Astrocyte (in vitro differentiated cells and primary cell): Measurements from ENCODE around the gene USP9X.

Experiments used
- EZH2 ChIP-seq: IDR thresholded peaks from 2 replicates; pipeline ENCODE4 v1.6.1; 2012; ENCODE audit warnings: mild to moderate bottlenecking, low read length, inconsistent platforms; ENCODE audit not compliant: insufficient read depth
- TF ChIP-seq, protein P1 (sequence below): IDR thresholded peaks from 2 replicates; pipeline ENCODE4 v1.5.1; 2011; ENCODE audit warnings: low read depth, mild to moderate bottlenecking, inconsistent platforms, low read length, moderate library complexity; ENCODE audit not compliant: insufficient read depth

DNA sequence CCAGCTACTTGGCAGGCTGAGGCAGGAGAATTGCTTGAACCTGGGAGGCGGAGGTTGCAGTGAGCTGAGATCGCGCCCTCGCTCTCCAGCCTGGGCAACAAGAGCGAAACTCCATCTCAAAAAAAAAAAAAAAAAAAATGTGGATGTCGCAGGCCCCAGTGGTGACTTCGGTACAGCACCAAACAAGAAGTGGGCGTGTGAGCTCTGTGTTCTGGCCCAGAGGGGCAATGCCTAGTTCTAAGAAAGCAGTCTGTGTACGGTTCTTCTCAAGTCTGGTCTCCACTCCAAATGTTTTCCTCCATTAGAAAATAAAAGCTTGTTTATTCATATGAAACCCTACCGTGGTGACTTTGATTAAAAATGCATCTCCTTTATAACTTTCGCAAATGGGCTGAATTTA lies 156.7 kb downstream of the USP9X start:
- TF ChIP-seq, protein P1, sequence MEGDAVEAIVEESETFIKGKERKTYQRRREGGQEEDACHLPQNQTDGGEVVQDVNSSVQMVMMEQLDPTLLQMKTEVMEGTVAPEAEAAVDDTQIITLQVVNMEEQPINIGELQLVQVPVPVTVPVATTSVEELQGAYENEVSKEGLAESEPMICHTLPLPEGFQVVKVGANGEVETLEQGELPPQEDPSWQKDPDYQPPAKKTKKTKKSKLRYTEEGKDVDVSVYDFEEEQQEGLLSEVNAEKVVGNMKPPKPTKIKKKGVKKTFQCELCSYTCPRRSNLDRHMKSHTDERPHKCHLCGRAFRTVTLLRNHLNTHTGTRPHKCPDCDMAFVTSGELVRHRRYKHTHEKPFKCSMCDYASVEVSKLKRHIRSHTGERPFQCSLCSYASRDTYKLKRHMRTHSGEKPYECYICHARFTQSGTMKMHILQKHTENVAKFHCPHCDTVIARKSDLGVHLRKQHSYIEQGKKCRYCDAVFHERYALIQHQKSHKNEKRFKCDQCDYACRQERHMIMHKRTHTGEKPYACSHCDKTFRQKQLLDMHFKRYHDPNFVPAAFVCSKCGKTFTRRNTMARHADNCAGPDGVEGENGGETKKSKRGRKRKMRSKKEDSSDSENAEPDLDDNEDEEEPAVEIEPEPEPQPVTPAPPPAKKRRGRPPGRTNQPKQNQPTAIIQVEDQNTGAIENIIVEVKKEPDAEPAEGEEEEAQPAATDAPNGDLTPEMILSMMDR: no peak
- TF ChIP-seq EZH2: no peak
